NCI-H2227 (cell line): ENCODE data around the gene CPA5.

Source experiments
- DNase-seq: peaks from one replicate; lab custom pipeline; 2025; ENCODE audit not compliant: unreplicated experiment; lab: John Stamatoyannopoulos, UW

CPA5 gene

DNA sequence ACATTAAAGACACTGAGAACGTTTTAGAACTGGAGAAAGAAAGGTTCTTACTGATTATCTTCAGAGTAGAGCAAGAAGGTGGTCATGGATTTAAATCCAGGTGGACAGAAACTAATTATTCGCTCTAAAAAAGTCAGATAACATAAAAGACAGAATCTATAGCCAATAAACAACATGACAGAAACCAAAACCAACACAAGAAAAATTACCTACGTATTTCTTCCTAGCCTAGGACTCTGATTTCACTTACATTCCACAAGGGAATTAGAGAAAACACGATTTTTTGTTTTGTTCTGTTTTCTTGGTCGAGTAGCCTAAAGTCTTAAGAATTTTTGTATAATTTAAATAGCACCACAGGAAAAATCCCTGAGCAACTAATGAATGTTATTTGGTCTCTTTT, 50.8 kb downstream of the CPA5 start:
- DNase-seq, result no peak

DNA sequence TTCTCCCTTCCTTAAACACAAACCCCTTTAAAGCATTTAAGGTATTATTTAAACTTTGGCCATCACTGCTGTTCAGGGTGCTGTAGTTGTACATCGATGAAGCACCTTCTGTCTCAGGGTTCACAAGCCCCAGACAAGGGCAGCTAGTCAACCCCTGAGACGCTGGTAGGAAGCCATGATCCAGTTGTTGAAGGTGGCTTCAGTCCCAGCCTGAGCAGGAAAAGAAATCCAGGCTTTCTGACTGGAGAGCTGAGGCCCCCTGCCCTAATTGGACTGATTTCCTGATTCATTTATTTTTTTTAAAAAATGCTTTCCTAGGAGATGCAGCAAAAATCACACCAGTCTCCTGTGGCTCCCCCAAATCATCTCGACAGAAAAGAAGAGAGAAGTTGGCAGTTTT, 51.5 kb downstream of the CPA5 start:
- no peak for DNase-seq

DNA sequence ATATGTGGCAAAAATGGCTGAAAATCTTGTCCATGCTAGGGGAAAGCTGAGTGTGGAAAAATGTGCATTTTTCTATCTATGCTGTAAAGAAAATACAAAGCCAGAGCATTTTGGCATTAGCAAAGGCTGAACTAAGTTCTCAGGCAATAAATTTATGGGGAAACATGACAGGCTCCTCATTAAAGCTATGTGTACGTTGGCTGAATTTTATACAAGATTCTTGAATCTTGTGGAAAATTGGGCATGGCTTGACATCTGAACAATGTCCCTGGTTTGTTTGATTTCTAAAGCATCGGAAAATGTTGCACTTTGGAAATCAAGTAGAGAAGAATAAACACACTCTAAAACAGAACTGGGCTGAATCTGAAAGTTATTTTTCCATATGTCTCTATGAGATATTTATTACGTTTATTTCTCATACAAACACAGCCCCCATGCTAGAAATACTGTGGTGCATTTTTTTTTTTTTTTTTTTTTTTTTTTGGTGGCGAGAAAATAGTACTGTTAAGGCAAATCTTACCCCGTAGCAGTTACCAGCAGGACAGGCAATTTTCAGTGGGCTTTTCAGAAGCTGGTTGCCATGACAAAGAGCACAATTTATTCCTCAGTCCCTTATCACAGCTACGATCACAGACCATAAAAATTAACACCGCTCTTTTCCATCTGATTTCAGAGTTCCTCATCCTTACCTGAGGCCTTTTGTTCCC, 52.6 kb downstream of the CPA5 start:
- peak; percentile 29 for DNase-seq

GRCh38 chr7:130397758-130398073, 53.1 kb downstream of the CPA5 start:
- no peak for DNase-seq

DNA sequence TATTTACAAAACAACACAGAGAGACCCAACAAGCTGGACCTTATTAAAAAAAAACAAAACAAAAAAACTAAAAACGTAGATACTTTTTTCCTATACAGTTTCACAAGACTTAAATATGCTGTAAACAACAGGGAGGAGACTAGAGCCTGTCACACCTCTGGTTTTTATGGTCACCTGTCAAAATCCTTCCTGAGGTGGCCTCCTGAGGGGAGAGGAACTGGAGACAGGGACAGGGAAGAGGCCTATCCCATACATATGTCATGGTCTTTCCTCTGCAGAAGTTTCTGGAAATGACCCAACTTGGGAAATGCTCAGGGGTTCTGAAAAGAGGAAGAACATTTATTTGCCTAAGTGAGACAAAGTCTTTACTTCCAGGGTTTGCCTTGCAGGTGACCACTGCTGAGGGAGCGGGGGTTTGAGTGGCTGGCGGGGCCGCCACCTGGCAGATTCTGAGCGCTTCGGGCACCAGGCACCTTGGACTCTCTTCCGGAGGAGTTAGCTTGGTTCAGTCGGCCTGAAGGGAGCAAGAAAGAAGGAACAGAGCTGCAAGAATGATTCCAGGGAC, 54.0 kb downstream of the CPA5 start:
- no peak for DNase-seq

DNA sequence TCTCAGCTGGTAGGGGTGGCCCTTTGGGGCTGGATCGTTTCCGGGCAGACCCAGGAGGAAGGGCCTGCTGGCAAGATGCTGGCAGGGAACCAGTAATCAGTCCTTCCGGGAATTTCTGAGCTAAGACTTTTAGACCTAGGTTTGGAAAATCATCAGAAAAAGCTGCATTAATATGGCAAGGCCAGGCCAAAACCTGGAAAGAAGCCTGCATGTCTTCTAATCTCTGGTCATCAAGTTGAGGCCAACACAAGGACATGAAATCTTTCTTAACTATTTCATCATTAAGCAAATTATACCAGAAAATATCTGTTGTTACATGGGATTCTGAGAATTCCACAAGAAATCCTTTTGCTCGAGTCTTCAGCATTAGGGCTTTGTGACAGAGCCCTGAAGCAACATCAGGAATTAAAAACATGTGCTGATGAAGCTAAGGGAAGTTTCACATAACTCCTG, 55.5 kb downstream of the CPA5 start:
- DNase-seq, result no peak

- DNase-seq, result no peak
Measured at GRCh38 chr7:130401101-130401500, 56.5 kb downstream of the CPA5 start.

- no peak for DNase-seq
Measured at GRCh38 chr7:130401578-130401977, 57.0 kb downstream of the CPA5 start.

DNA sequence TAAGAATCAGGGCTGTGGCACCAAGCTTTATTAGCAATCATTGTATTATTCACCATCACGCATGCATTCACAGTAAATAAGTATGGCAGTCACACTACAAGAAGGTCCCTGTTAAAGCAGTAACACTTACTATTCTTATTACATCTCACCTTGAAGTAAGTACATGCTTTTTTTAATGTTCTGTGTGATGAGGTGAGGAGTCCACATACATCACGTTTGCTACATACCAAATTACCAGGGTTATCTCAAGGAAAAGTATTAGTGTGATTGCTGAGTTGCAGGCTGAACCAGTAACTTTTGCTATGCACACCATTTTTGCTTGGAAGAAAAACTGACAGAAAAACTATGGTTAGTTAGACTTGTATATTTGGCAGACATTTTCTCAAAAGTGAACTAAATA, 60.4 kb downstream of the CPA5 start:
- no peak for DNase-seq

- peak; percentile 86 for DNase-seq
Measured at GRCh38 chr7:130409067-130409711, 64.6 kb downstream of the CPA5 start.

- no peak for DNase-seq
Measured at GRCh38 chr7:130409712-130410072, 65.1 kb downstream of the CPA5 start.

GRCh38 chr7:130410868-130411541, 66.4 kb downstream of the CPA5 start:
- DNase-seq, result peak; percentile 34

- no peak for DNase-seq
Measured at GRCh38 chr7:130413201-130413600, 68.6 kb downstream of the CPA5 start.

DNA sequence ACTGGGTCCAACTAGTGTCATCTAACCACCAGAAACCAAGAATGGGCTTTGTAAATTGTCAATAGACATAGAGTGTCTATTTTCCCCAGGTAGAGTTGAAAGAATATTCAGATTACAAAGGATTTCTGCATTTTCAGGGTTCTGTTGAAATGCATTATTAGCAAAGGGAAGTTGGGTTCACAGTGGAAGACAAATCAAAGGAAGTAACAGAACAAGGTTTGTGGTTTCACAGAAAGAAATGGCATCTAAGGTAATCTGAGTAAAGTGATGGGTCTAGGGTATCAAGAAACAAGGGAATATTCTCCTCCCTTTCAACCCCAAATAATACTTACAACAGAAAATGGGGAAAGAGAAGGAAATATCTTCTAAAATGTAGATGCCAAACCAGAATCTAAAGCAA, 70.4 kb downstream of the CPA5 start:
- DNase-seq, result no peak

GRCh38 chr7:130417213-130417612, 72.6 kb downstream of the CPA5 start:
- DNase-seq, result no peak

- DNase-seq, result no peak
Measured at GRCh38 chr7:130418306-130418705, 73.7 kb downstream of the CPA5 start.
